ENCODE data around the gene CDC25A. TPM values are rescaled to one million over a fixed set of nuclear protein-coding genes. Genes with fewer than 3 reads are reported as not detected.
"Not testable (repeated sequence)": the region's sequence is repeated elsewhere in the genome, so short reads cannot be mapped to it uniquely, and the experiment has no call there.

The CDC25A gene
- total RNA-seq, 1 donor from 2014 or later: 9.7 TPM

DNA sequence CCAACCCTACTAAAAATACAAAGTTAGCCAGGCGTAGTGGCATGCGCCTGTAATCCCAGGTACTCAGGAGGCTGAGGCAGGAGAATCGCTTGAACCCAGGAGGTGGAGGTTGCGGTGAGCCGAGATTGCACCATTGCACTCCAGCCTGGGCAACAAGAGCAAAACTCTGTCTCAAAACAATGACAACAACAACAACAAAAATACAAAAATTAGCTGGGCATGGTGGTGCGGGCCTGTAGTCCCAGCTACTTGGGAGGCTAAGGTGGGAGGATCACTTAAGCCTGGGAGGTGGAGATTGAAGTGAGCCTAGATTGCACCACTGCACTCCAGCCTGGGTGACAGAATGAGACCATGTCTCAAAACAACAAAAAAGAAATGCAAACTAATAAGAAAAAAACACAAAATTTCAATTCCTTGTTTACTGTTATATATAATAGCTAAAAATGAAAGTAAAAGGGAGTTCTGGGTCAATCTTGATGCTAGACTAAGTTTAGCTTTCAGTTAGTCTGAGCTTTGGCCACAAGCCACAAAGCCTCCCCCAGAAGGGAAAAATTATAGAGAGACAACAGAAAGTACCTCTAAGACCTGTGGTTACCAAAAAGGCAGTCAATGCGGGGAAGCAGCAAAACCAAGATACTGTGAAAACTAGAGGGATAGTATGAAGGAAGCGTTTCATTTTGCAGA lies 76.0 kb downstream of the CDC25A start:
- not testable (repeated sequence) for DNase-seq (ENCODE audit: extremely low read depth, low read depth, low spot score)

DNA sequence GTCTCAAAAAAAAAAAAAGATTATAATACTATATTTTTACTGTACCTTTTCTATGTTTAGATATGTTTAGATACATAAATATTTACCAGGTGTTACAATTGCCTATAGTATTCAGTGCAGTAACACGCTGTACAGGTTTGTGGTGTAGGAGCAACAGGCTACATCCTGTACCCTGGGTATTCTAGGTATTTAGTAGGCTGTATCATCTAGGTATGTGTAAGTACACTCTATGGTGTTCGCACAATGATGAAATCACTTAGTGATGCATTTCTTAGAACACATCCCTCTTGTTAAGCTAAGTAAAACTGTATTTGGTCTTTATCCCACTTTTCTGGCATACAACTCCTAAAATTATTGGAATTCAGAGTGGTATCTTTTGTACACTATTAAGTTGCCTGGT lies 77.8 kb downstream of the CDC25A start:
- no peak for DNase-seq (ENCODE audit: extremely low read depth, low read depth, low spot score)

DNA sequence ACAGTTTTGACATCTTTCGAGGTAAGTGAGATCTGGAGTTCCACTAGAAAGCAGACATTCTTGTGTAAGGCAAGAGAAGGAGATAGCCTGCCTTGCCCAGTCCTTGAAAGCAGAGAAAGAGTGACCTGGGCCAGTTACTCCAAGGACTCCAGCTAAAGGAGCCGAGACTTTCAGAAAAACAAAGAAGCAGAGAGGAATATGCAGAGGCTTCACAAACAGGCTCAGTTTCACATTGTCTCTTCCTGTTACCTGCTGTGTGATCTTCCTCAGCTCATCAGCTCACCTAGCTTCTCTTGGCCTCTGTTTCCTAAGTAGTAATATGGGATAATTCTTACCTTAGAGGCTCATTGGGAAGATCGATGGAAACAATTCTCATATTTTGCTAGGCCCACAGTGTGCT lies 81.0 kb downstream of the CDC25A start:
- DNase-seq (ENCODE audit: extremely low read depth, low read depth, low spot score): no peak

Other genes starting within 250 kb of the CDC25A start
- 226 and 263 TPM in 2 replicates for gene MAP4, start 172.0 kb downstream of the CDC25A start, total RNA-seq
- gene CAMP, start 35.1 kb upstream of the CDC25A start, total RNA-seq: not detected in 2 replicates
- gene ZNF589, start 52.7 kb upstream of the CDC25A start, total RNA-seq: 2.2 and 4.7 TPM in 2 replicates
- 22.3 and 22.9 TPM in 2 replicates for gene NME6, start 113.0 kb upstream of the CDC25A start, total RNA-seq
- gene SPINK8, start 145.2 kb upstream of the CDC25A start, total RNA-seq: not detected in 2 replicates
- gene FBXW12, start 183.8 kb upstream of the CDC25A start, total RNA-seq: not detected in 2 replicates
- 35.3 and 35.4 TPM in 2 replicates for gene PLXNB1, start 241.7 kb upstream of the CDC25A start, total RNA-seq

Measured in glomerular endothelial cell (primary cell).